Effector memory CD8-positive, alpha-beta T cell (primary cell): ENCODE measurements around the gene RORC.

ENCODE experiments used
- ATAC-seq: fragments of 150-1000 bp; cut with Tn5 transposase; replicated peaks from 2 replicates; pipeline ENCODE4 v1.10.0; 2021; ENCODE audit warnings: mild to moderate bottlenecking, moderate library complexity
- DNase-seq, 3 experiments: peaks; one replicate each; pipeline ENCODE4 v3.0.0; 2021
- H3K27ac Mint-ChIP-seq, 2 donors: one replicate each; pipeline ENCODE4 v1.8.0; 2022; ENCODE audit warnings: mild to moderate bottlenecking in 2 of 2, mixed read lengths in 2 of 2, moderate library complexity in 2 of 2
- H3K27me3 Mint-ChIP-seq, 2 donors: one replicate each; pipeline ENCODE4 v1.8.0; 2022; ENCODE audit warnings: mixed read lengths in 2 of 2
- H3K36me3 Mint-ChIP-seq: one replicate; pipeline ENCODE4 v1.8.0; 2022; ENCODE audit warnings: mild to moderate bottlenecking, moderate library complexity, mixed read lengths; ENCODE audit not compliant: insufficient read depth
- H3K4me1 Mint-ChIP-seq, 2 donors: one replicate each; pipeline ENCODE4 v1.8.0; 2022; ENCODE audit warnings: low read depth in 2 of 2, mixed read lengths in 2 of 2
- H3K4me3 Mint-ChIP-seq, 2 donors: one replicate each; pipeline ENCODE4 v1.8.0; 2022; ENCODE audit warnings: mild to moderate bottlenecking in 2 of 2, mixed read lengths in 2 of 2, moderate library complexity in 2 of 2
- H3K9me3 Mint-ChIP-seq, 2 donors: one replicate each; pipeline ENCODE4 v1.8.0; 2022; ENCODE audit warnings: mixed read lengths in 2 of 2

RORC gene

DNA sequence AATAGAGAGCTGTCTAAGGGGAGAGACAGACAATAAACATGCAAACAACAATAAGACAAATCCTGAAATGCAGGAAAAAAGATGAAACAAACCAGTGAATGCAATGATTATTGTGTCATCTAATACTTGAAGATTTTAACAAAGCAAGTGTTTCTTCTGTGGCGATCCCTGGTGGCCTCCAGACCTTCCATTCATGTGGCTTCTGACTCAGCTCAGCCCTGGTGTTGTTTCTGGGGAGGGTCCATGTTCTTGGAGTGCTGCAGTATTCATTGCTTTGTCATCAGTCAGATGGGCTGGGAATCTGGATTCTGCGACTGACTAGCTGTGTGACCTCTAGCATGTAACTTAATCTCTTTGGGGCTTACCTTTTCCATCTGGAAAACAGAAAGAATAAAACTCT lies 9.5 kb upstream of the RORC start:
- H3K4me3 Mint-ChIP-seq, result peak overlapping the region; percentile 88 to 89
- H3K27ac Mint-ChIP-seq, result peak overlapping the region; percentile 80 to 93
- no peaks in the 10 kb centered on the region for H3K27me3 Mint-ChIP-seq
- peaks cover 34 to 37% of the 10 kb centered on the region in 2 donors for H3K4me1 Mint-ChIP-seq
- no peak for ATAC-seq
- H3K9me3 Mint-ChIP-seq, result no peaks in the 10 kb centered on the region
- peaks cover 37% of the 10 kb centered on the region for H3K36me3 Mint-ChIP-seq
- no peak for DNase-seq

DNA sequence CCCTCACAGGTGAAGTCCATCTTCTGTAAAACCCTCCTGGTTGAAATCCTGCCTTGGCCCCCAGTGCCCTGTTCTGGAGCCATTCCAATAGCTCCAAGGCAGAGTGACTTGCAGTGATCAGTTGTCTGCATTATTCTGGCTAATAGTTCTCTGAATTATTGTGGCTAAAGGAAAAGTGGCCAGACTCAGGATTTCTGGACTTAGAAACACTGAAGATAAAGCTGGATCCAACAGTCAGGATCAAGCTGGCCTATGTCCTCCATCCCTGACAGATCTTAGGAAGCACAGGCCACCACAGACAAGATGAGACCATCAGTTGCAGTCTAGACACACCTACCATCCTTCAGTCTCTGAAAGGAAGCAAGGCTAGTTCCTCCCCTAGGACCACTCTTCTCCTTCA lies 8.8 kb upstream of the RORC start:
- H3K27me3 Mint-ChIP-seq, result no peaks in the 10 kb centered on the region
- H3K9me3 Mint-ChIP-seq, result no peaks in the 10 kb centered on the region
- ATAC-seq (no peak), DNase-seq (no peak)
- H3K4me3 Mint-ChIP-seq, result peak overlapping the region; percentile 88 to 89
- H3K4me1 Mint-ChIP-seq, result peaks cover 33 to 34% of the 10 kb centered on the region in 2 donors
- H3K36me3 Mint-ChIP-seq, result peaks cover 33% of the 10 kb centered on the region
- H3K27ac Mint-ChIP-seq, result peak overlapping the region; percentile 80 to 93

DNA sequence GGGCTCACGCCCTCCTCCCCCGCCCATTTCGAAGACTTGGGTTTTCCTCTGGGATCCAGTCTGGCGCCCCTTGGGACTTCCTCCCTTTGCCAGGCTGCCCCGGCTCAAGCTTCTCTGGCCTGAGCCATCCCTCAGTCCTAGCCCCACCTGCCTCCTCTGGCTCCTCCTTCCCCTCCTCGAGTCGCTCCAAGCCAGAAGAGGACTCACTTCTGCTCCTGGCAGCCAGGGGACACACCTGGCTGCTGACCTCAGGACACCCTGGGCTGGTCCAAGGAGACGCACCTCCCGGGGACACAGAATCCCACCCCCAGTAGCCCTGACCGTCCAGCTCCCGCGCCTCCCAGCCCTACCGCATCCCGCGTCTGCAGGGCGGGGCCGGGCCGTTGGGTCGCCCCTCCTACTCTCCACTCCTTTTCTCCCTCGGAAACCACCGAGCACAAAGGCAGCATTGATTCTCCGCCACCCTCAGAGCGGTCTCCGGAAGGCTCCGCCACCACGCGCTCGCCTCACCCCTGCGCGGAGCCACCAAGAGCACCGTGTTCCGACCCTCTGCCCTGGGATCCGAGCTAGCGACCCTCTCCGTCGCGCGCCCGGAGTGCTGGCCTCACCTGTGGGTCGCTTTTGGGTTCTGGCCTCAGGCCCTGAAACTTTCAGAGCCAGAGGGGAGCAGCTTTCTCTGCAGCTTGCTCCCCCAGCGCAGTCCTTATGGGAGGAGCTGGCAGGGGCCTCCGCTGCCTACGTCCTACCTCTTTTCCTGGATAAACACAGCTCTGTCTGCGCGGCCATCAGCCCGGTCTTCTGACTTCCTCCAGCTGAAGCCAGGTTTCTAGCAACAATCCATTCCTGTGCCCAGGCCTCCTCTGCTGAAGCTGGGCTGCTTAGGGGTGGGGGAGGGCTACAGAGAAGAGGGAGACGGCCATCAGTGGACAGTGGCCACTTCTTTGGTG lies 8.1 kb upstream of the RORC start, which contains the start of gene C2CD4D:
C2CD4D (minus strand) TSS at position 364 of the 947 bp plus-strand sequence. CDS start 831 bp downstream, outside the sequence.
- Mint-ChIP-seq H3K36me3 (peaks cover 33% of the 10 kb centered on the region), H3K4me3 (peak within 1 kb of the TSS; percentile 88 to 89), H3K9me3 (no peaks in the 10 kb centered on the region), H3K4me1 (peaks cover 34 to 37% of the 10 kb centered on the region in 2 donors), H3K27ac (peak within 1 kb of the TSS; percentile 80 to 93), H3K27me3 (no peaks in the 10 kb centered on the region)
- ATAC-seq (peak; percentile 67), DNase-seq (peak; percentile 65 to 73 (median 66))

DNA sequence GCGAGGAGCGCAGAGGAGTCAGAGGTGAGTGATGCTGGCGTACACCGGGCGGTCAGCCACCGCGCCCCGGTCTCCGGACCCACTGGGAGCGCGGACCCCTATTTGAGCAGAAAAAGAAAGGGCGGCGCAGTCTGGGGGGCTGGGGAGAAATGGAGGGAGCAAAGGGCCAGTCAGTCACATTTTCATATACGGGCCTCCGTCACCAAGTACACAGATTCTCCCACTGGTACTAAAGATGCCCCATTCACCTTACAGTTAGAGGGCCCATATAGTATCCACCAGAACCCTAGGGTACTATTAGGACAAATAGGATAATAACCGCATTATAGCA lies 7.4 kb upstream of the RORC start:
- H3K9me3 Mint-ChIP-seq, result no peaks in the 10 kb centered on the region
- ATAC-seq (no peak), DNase-seq (no peak)
- H3K4me3 Mint-ChIP-seq, result peak overlapping the region; percentile 88 to 89
- peak overlapping the region; percentile 80 to 93 for H3K27ac Mint-ChIP-seq
- no peaks in the 10 kb centered on the region for H3K27me3 Mint-ChIP-seq
- H3K36me3 Mint-ChIP-seq, result peaks cover 33% of the 10 kb centered on the region
- H3K4me1 Mint-ChIP-seq, result peaks cover 34 to 43% of the 10 kb centered on the region in 2 donors

DNA sequence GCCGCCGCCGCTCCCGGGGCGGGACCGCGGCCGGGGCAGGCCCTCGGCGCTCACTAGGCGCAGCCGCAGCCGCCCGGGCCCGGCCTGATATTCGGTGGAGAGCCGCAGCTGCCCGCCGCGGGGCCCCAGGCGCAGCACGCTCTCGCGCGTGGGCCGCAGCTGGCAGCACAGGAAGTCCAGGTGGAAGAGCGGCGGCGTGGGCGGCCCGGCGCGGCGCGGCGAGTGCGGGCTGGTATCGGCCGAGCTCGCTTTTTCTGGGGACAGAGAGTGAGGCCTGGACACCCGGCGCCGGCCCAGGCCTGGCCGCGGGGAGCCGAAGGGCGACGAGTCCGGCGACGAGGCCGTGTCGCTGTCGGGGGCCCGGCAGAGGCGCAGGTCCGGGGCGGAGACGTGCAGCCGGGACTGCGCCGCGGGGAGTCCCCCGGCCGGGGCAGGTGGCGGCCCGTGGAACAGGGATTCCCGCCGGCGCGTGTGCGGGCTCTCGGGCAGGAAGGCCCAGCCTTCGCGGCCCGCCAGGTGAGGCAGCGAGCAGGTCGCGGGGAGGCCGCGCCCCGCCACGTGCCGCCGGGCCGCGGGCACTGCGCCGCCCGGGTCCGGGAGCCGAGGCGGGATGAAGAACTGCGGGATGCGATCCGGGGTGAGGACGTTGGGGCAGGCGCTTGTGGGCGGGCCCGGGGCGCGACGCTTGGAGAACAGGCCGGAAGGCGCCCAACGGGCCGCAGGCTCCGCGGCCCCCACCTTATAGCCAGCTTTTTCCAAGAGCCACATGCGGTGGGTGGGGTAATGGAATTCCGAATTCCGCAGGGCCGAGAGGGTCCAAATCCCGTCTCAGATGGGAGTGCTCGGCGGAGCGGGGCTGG lies 6.8 kb upstream of the RORC start:
- no peaks in the 10 kb centered on the region for H3K27me3 Mint-ChIP-seq
- peaks cover 35 to 49% of the 10 kb centered on the region in 2 donors for H3K4me1 Mint-ChIP-seq
- H3K4me3 Mint-ChIP-seq, result peak overlapping the region; percentile 89 to 98
- peak; percentile 38 for ATAC-seq
- peak in 2 of 3 experiments; percentile 30 to 41 for DNase-seq
- peaks cover 34% of the 10 kb centered on the region for H3K36me3 Mint-ChIP-seq
- peak overlapping the region; percentile 86 to 99 for H3K27ac Mint-ChIP-seq
- H3K9me3 Mint-ChIP-seq, result no peaks in the 10 kb centered on the region

DNA sequence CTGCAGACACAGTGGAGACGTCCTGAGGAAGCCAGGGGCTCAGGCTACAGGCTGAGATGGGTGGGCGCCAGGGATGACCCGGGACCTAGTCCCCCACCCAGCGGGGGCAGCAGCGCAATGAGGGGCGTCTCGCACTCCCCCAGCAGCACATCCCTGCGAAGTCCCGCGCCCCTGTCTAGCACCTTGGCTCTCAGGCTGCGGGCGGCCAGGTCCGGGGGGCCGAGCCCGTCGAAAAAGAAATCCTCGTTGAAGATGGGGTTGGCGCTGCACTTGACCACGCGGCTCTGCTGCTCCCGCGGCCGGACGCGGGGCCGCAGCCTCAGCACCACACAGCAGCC lies 6.3 kb upstream of the RORC start:
- Mint-ChIP-seq H3K4me1 (peaks cover 38 to 53% of the 10 kb centered on the region in 2 donors), H3K27ac (peak overlapping the region; percentile 86 to 99)
- ATAC-seq, result peak; percentile 3

DNA sequence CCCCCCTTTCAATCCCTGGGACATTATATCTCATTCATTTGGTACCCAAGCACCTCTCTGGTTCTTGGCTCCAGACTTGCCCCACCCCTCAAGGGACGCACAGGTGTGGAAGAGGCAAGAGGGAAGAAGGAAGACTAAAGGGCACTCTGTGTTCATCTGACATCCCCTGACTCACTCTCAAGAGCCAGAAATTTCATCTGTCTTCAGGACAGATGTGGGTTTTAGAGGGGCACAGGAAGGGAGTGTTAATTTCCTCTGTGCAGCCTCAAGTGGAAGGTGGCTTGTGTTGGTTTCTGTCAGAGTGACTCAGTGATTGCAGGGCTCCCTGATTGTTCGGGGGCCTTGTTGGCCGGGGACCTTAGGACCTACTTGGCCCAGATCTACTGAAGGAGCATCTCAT lies 5.6 kb upstream of the RORC start:
- Mint-ChIP-seq H3K27me3 (no peaks in the 10 kb centered on the region), H3K4me1 (peaks cover 38 to 60% of the 10 kb centered on the region in 2 donors)
- peak; percentile 49 for ATAC-seq

More for the DNA sequence above, 6.3 kb upstream of the RORC start:
- DNase-seq, result no peak
- peaks cover 36% of the 10 kb centered on the region for H3K36me3 Mint-ChIP-seq
- no peaks in the 10 kb centered on the region for H3K27me3 Mint-ChIP-seq
- peak overlapping the region; percentile 78 to 98 for H3K4me3 Mint-ChIP-seq
- H3K9me3 Mint-ChIP-seq, result no peaks in the 10 kb centered on the region

DNA sequence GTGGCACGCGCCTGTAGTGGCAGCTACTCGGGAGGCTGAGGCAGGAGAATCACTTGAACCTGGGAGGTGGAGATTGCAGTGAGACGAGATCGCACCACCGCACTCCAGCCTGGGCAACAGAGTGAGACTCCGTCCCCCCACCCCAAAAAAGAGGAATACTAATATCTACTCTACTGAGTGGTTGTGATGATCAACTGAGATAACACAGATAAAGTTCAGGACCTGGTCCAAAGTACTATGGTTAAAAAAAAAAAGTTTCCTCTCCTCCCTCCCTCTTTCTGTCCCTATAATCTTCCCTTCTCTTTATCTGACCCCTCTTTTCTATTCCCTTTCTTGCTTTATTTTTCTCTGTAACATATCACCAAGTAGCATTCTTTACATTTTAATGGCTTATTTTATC lies 4.0 kb upstream of the RORC start:
- H3K4me1 Mint-ChIP-seq, result peaks cover 46 to 70% of the 10 kb centered on the region in 2 donors
- H3K27me3 Mint-ChIP-seq, result no peaks in the 10 kb centered on the region
- H3K27ac Mint-ChIP-seq, result peak overlapping the region in 1 of 2 donors; percentile 41
- ATAC-seq (no peak), DNase-seq (no peak)
- H3K9me3 Mint-ChIP-seq, result no peaks in the 10 kb centered on the region
- H3K36me3 Mint-ChIP-seq, result peaks cover 40% of the 10 kb centered on the region
- peak overlapping the region in 1 of 2 donors; percentile 42 for H3K4me3 Mint-ChIP-seq

More for the DNA sequence above, 5.6 kb upstream of the RORC start:
- peak in 1 of 3 experiments; percentile 28 for DNase-seq
- Mint-ChIP-seq H3K4me3 (peak overlapping the region; percentile 78 to 98), H3K27ac (peak overlapping the region; percentile 86 to 99), H3K9me3 (no peaks in the 10 kb centered on the region), H3K36me3 (peaks cover 36% of the 10 kb centered on the region)

DNA sequence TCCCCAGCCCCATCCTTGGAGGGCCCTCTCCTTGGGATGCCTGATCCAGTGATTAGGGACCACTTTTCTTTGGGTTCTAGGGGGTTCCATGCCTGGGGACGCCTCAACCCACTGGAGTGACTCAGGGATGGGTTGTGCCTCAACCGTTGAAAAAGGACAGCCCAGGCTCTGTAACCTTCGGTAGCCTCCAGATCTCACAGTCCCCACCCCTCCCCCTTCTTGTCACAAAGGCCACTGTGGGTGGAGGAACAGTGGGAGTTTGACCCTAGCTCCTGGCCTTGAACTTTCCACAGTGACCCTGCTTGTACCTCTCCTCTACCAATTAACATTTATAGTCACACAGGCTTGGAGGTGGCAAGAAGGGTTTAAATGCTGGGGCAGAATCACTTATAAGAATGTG lies 2.6 kb upstream of the RORC start:
- DNase-seq, result no peak
- peaks cover 46 to 71% of the 10 kb centered on the region in 2 donors for H3K4me1 Mint-ChIP-seq
- no peaks in the 10 kb centered on the region for H3K27me3 Mint-ChIP-seq
- H3K36me3 Mint-ChIP-seq, result peaks cover 37% of the 10 kb centered on the region
- peak overlapping the region in 1 of 2 donors; percentile 91 for H3K27ac Mint-ChIP-seq
- no peak for ATAC-seq
- peak overlapping the region in 1 of 2 donors; percentile 89 for H3K4me3 Mint-ChIP-seq
- H3K9me3 Mint-ChIP-seq, result no peaks in the 10 kb centered on the region

DNA sequence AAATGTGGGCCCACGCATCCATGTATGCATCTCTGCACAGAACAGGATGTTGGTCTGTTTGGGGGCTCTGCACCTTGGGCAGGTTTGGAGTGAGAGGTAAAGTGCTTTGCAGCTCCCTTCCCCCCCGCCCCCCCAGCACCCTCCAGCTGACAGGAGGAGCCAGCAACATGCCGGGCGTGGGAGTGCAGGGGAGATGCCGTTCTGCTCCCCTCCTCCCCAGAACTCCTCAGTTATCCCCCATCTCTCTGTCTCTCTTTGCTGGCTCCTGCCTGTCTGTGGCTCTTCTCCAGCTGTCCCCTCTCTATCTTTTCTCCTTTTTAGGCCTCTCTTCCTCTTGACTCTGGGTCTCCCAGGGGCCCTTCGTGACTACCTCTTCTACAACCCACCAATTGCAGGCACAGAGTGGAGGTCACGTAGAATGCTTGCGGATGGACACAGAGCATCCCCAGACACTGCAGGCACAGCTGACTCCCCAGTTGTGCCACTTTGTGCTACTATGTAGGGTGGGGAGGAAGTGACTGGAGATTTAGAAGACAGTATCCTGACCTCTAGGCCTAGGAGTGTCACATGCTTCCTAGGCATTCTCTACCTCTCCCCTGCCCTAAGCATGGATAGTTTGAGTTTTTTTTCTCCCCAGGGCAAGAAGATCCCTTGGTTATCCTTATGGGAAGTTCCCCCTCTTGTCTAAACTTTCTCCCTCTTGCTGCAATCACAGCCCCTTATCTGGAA lies 1.7 kb upstream of the RORC start:
- Mint-ChIP-seq H3K27me3 (no peaks in the 10 kb centered on the region), H3K27ac (peak overlapping the region in 1 of 2 donors; percentile 91), H3K4me1 (peaks cover 52 to 78% of the 10 kb centered on the region in 2 donors), H3K9me3 (no peaks in the 10 kb centered on the region), H3K4me3 (peak overlapping the region; percentile 30 to 89), H3K36me3 (peaks cover 37% of the 10 kb centered on the region)
- no peak for ATAC-seq
- no peak for DNase-seq

DNA sequence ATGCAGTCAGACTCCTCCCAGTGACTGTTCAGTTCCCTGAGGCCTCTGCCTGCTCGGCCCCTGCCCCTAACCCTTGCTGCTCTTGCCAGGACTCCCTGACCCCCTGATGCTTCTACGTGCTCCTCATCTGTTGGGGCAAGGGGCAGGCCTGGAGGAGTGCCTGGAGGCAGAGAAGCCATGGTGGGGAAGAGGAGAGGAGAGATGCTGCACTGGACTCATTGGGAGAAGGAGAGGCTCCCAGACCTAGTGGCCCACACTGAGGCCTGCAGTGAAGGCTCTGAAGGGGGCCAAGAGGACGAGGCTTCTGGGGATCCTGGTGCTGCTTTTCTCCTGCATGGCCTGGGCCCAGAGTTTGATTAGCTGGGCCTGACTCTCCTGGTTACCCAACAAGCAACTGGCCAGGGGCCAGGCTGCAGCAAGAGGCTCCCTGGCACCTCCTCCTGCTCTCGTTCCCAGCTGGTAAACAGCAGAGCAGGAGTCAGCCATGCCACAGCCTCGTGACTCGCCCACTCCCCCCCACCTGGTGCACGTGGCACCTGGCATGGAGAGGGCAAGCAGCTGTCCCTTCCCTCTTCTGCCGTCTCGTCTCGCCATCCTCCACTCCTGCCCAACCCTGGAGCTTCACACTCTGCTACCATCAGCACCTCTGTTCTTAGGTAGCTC lies 847 bp upstream of the RORC start:
- peak overlapping the region; percentile 54 to 89 for H3K4me3 Mint-ChIP-seq
- peak overlapping the region in 1 of 2 donors; percentile 91 for H3K27ac Mint-ChIP-seq
- H3K27me3 Mint-ChIP-seq, result no peaks in the 10 kb centered on the region
- H3K4me1 Mint-ChIP-seq, result peaks cover 53 to 82% of the 10 kb centered on the region in 2 donors
- ATAC-seq, result no peak
- H3K36me3 Mint-ChIP-seq, result peaks cover 36% of the 10 kb centered on the region
- DNase-seq, result no peak
- H3K9me3 Mint-ChIP-seq, result no peaks in the 10 kb centered on the region

DNA sequence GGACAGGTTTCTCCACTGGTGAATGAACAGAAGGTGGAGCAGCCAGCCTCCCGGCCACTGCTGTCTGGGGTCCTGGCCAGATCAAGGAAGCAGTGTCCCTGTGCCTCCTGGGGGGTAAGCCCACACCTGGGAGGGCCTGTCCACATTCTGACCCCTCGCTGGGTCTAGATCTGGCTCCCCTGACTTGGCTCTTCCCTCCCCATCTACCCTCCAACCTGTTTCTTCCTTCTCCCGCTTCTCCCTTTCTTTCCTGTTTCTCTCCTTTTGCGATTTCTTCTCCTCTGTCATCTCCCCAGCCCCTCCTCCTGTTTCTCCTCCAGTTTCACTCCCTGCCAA lies 378 bp downstream of the RORC start:
- Mint-ChIP-seq H3K4me3 (peak overlapping the region; percentile 63 to 89), H3K27ac (peak overlapping the region; percentile 83 to 91), H3K36me3 (peaks cover 27% of the 10 kb centered on the region), H3K27me3 (no peaks in the 10 kb centered on the region), H3K9me3 (no peaks in the 10 kb centered on the region), H3K4me1 (peaks cover 42 to 76% of the 10 kb centered on the region in 2 donors)
- DNase-seq (no peak), ATAC-seq (no peak)
